Measurements from ENCODE around the gene DEFB131B.
"Not testable (repeated sequence)": the region's sequence is repeated elsewhere in the genome, so short reads cannot be mapped to it uniquely, and the experiment has no call there.

Gene DEFB131B

DNA sequence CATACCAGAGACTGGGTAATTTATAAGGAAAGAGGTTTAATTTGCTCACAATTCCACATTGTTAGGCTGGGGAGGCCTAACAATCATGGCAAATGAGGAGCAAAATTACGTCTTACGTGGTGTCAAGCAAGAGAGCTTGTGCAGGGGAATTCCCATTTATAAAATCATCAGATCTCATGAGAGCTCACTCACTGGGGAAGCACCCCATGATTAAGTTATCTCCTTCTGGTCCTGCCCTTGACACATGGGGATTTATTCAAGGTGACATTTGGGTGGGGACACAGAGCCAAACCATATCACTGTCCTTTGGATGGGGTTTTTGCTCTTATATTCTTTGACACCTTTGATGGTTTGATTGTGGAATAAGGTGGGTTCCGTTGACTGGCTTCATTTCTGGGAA lies 8.3 kb upstream of the DEFB131B start:
- H3K36me3 ChIP-seq (ENCODE audit: insufficient read depth, low read length); H3K27me3 ChIP-seq (ENCODE audit: control insufficient read depth in 1 of 2, insufficient read depth in 2 of 2, low read length in 2 of 2); H3K4me1 ChIP-seq (ENCODE audit: insufficient read depth, low read length); H3K9ac ChIP-seq (ENCODE audit: low read length); H3K4me3 ChIP-seq (ENCODE audit: low read depth in 1 of 2, low read length in 2 of 2); H3K27ac ChIP-seq (ENCODE audit: low read depth, low read length); H3K9me3 ChIP-seq (ENCODE audit: low read length): not testable (repeated sequence)

DNA sequence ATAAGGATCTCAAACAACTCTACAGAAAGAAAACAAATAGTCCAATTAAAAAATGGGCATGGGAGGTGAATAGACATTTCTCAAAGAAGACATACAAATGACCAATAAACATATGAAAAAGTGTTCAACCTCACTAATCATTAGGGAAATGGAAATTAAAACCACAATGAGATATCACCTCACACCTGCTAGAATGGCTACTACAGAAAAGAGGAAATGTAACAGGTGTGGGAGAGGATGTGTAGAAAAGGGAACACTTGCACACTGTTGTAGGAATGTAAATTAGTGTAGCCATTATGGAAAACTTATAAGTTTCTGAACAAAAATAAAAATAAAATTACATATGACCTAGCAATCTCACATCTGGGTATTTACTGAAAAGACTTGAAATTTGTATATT lies 7.6 kb upstream of the DEFB131B start:
- not testable (repeated sequence) for H3K4me3 ChIP-seq (ENCODE audit: low read depth in 1 of 2, low read length in 2 of 2); H3K27me3 ChIP-seq (ENCODE audit: control insufficient read depth in 1 of 2, insufficient read depth in 2 of 2, low read length in 2 of 2); H3K36me3 ChIP-seq (ENCODE audit: insufficient read depth, low read length); H3K4me1 ChIP-seq (ENCODE audit: insufficient read depth, low read length); H3K27ac ChIP-seq (ENCODE audit: low read depth, low read length); H3K9me3 ChIP-seq (ENCODE audit: low read length); H3K9ac ChIP-seq (ENCODE audit: low read length)

DNA sequence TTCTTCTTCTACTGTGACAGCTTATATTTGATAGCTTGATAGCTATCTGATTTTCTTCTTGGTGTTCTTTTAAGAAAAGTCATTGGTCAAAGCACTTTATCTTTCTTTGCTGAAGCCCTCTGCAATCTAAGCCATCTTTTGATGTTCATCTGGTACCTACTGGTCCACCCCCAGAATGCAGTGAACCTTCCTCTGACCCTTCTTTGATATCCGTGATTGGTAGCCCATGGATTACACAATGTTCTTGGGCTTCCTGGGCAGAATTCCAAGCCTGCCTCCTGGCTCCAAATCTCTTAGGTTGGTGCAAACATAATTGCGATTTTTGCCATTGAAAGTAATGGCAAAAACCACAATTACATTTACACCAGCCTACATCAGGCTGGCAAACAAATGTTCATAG lies 2.0 kb upstream of the DEFB131B start:
- not testable (repeated sequence) for H3K36me3 ChIP-seq (ENCODE audit: insufficient read depth, low read length); H3K27ac ChIP-seq (ENCODE audit: low read depth, low read length); H3K9ac ChIP-seq (ENCODE audit: low read length); H3K4me3 ChIP-seq (ENCODE audit: low read depth in 1 of 2, low read length in 2 of 2); H3K9me3 ChIP-seq (ENCODE audit: low read length); H3K4me1 ChIP-seq (ENCODE audit: insufficient read depth, low read length); H3K27me3 ChIP-seq (ENCODE audit: control insufficient read depth in 1 of 2, insufficient read depth in 2 of 2, low read length in 2 of 2)

DNA sequence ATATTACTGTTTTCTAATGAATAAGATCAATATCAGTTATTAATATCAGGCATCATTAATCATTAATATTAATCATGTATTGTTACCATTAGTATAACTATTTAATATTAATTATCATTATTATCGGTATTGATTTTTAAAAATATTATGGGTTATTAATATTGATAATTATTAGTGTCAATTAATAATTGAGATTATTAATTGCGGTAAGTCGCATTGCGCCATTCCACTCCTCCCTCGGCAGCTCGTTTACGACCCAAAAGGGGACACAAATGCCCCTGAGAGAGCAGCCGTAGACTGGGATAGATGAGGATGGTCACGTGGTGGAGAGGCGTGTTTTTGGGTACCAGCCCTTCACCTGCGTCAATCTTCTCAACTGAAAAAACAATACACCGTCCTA lies 7.6 kb downstream of the DEFB131B start:
- not testable (repeated sequence) for H3K36me3 ChIP-seq (ENCODE audit: insufficient read depth, low read length); H3K27ac ChIP-seq (ENCODE audit: low read depth, low read length); H3K9me3 ChIP-seq (ENCODE audit: low read length); H3K27me3 ChIP-seq (ENCODE audit: control insufficient read depth in 1 of 2, insufficient read depth in 2 of 2, low read length in 2 of 2); H3K4me3 ChIP-seq (ENCODE audit: low read depth in 1 of 2, low read length in 2 of 2); H3K9ac ChIP-seq (ENCODE audit: low read length); H3K4me1 ChIP-seq (ENCODE audit: insufficient read depth, low read length)

DNA sequence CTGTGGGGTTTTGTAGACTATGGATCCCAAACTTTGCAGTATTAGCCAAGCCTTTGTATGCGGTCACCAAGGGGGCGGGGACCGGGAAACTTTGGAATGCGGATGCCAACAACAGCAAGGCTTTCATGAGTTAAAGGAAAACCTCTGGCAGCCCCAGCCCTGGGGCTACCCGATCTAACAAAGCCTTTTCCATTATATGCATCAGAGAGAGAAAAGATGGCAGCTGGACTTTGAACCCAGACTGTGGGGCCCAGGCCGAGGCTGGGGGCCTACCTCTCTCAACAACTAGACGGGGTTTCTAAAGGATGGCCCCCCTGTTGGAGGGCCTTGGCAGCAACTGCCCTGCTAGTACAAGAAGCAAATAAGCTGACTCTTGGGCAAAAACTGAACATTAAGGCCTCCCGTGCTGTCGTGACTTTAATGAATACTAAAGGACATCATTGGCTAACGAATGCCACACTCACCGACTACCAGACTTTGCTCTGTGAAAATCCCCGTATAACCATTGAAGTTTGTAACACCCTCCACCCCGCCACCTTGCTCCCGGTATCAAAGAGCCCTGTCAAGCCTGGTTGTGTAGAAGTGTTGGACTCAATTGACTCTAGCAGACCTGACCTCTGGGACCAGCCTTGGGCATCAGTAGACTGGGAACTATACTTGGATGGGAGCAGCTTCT lies 10.2 kb downstream of the DEFB131B start:
- not testable (repeated sequence) for H3K27me3 ChIP-seq (ENCODE audit: control insufficient read depth in 1 of 2, insufficient read depth in 2 of 2, low read length in 2 of 2); H3K9ac ChIP-seq (ENCODE audit: low read length); H3K27ac ChIP-seq (ENCODE audit: low read depth, low read length); H3K36me3 ChIP-seq (ENCODE audit: insufficient read depth, low read length); H3K9me3 ChIP-seq (ENCODE audit: low read length); H3K4me3 ChIP-seq (ENCODE audit: low read depth in 1 of 2, low read length in 2 of 2); H3K4me1 ChIP-seq (ENCODE audit: insufficient read depth, low read length)

DNA sequence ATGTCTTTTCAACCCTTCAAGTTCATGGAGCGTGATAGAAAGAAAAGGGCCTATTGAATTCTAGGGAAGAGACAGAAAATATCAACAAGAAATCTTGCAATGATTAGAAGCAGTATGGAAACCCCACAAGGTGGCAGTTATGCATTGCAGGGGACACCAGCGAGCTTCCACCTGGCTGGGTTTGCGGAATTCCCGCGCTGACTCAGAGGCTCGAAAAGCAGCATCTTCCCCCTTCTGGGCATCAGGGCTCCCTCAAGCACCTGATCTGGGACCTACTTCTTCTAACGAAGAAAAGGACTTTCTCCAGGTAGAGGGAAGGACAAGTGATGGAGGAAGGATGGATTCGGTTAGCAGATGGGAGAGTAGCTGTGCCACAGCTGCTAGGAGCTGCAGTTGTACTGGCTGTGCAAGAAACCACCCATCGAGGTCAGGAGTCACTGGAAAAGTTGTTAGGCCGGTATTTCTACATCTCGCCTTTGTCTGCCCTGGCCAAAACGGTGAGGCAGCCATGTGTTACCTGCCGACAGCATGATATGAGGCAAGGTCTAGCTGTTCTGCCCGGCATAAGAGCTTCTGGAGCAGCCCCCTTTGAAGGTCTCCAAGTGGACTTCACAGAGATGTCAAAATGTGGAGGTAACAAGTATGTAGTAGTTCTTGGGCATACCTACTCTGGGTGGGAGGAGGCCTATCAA lies 11.1 kb downstream of the DEFB131B start:
- H3K9me3 ChIP-seq (ENCODE audit: low read length); H3K36me3 ChIP-seq (ENCODE audit: insufficient read depth, low read length): not testable (repeated sequence)

DNA sequence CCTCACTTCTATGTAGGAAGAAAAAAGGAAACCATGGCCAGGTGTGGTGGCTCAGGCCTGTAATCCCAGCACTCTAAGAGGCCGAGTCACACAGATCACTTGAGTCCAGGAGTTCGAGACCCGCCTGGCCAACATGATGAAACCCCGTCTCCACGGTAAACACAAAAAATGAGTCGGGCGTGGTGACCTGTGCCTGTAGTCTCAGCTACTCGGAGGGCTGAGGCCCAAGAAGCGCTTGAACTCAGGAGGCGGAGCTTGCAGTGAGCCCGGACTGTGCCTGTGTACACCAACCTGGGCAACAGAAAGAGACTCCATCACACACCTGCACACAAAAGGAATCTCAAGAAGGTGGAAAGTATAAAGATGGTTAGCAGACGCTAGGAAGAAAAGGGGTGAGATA lies 17.7 kb downstream of the DEFB131B start:
- Histone ChIP-seq H3K36me3 (ENCODE audit: insufficient read depth, low read length) (no peaks in the 10 kb centered on the region), H3K27ac (ENCODE audit: low read depth, low read length) (no peak overlapping the region), H3K27me3 (ENCODE audit: control insufficient read depth in 1 of 2, insufficient read depth in 2 of 2, low read length in 2 of 2) (no peaks in the 10 kb centered on the region), H3K9ac (ENCODE audit: low read length) (no peak overlapping the region), H3K4me1 (ENCODE audit: insufficient read depth, low read length) (no peaks in the 10 kb centered on the region), H3K4me3 (ENCODE audit: low read depth in 1 of 2, low read length in 2 of 2) (no peak overlapping the region), H3K9me3 (ENCODE audit: low read length) (no peaks in the 10 kb centered on the region)

More for the DNA sequence above, 11.1 kb downstream of the DEFB131B start:
- H3K9ac ChIP-seq (ENCODE audit: low read length); H3K4me3 ChIP-seq (ENCODE audit: low read depth in 1 of 2, low read length in 2 of 2); H3K27ac ChIP-seq (ENCODE audit: low read depth, low read length); H3K27me3 ChIP-seq (ENCODE audit: control insufficient read depth in 1 of 2, insufficient read depth in 2 of 2, low read length in 2 of 2); H3K4me1 ChIP-seq (ENCODE audit: insufficient read depth, low read length): not testable (repeated sequence)

DNA sequence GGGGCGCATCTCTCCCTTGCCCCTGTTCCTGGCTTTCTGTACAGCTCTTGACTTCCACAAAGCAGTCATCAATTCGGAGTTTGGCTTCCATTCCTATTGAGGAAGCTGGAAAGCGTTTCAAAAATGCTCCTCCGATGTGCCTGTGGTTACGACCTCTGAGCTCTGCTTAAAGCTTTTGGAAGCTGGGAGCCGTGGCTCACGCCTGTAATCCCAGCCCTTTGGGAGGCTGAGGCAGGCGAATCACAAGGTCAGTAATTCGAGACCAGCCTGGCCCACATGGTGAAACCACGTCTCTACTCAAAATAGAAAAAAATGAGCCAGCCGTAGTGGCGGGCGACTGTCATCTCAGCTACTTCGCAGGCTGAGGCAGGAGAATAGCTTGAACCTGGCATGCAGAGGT lies 22.9 kb downstream of the DEFB131B start:
- not testable (repeated sequence) for H3K27me3 ChIP-seq (ENCODE audit: control insufficient read depth in 1 of 2, insufficient read depth in 2 of 2, low read length in 2 of 2); H3K4me3 ChIP-seq (ENCODE audit: low read depth in 1 of 2, low read length in 2 of 2); H3K9me3 ChIP-seq (ENCODE audit: low read length); H3K9ac ChIP-seq (ENCODE audit: low read length); H3K4me1 ChIP-seq (ENCODE audit: insufficient read depth, low read length); H3K36me3 ChIP-seq (ENCODE audit: insufficient read depth, low read length); H3K27ac ChIP-seq (ENCODE audit: low read depth, low read length)

DNA sequence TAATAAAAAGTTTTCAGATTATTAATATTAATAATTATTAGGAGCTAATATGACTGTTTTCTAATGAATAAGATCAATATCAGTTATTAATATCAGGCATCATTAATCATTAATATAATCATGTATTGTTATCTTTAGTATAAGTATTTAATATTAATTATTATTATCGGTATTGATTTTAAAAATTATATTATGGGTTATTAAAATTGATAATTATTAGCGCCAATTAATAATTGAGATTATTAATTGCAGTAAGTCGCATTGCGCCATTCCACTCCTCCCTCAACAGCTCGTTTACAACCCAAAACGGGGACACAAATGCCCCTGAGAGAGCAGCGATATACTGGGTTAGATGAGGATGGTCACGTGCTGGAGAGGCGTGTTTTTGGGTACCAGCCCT lies 30.0 kb downstream of the DEFB131B start:
- no peaks in the 10 kb centered on the region for H3K36me3 ChIP-seq (ENCODE audit: insufficient read depth, low read length)
- H3K9me3 ChIP-seq (ENCODE audit: low read length), result no peaks in the 10 kb centered on the region
- H3K27me3 ChIP-seq (ENCODE audit: control insufficient read depth in 1 of 2, insufficient read depth in 2 of 2, low read length in 2 of 2), result no peaks in the 10 kb centered on the region
- H3K9ac ChIP-seq (ENCODE audit: low read length), result no peak overlapping the region
- no peaks in the 10 kb centered on the region for H3K4me1 ChIP-seq (ENCODE audit: insufficient read depth, low read length)
- H3K27ac ChIP-seq (ENCODE audit: low read depth, low read length), result no peak overlapping the region
- no peak overlapping the region for H3K4me3 ChIP-seq (ENCODE audit: low read depth in 1 of 2, low read length in 2 of 2)

DNA sequence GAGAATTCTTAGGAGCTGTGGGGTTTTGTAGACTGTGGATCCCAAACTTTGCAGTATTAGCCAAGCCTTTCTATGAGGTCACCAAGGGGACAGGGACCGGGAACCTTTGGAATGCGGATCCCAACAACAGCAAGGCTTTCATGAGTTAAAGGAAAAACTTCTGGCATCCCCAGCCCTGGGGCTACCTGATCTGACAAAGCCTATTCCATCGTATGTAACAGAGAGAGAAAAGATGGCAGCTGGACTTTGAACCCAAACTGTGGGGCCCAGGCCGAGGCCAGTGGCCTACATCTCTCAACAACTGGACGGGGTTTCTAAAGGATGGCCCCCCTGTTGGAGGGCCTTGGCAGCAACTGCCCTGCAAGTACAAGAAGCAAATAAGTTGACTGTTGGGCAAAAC lies 32.5 kb downstream of the DEFB131B start:
- H3K27ac ChIP-seq (ENCODE audit: low read depth, low read length); H3K4me3 ChIP-seq (ENCODE audit: low read depth in 1 of 2, low read length in 2 of 2); H3K27me3 ChIP-seq (ENCODE audit: control insufficient read depth in 1 of 2, insufficient read depth in 2 of 2, low read length in 2 of 2); H3K9me3 ChIP-seq (ENCODE audit: low read length); H3K4me1 ChIP-seq (ENCODE audit: insufficient read depth, low read length); H3K9ac ChIP-seq (ENCODE audit: low read length): not testable (repeated sequence)
- H3K36me3 ChIP-seq (ENCODE audit: insufficient read depth, low read length), result peaks cover 10% of the 10 kb centered on the region

DNA sequence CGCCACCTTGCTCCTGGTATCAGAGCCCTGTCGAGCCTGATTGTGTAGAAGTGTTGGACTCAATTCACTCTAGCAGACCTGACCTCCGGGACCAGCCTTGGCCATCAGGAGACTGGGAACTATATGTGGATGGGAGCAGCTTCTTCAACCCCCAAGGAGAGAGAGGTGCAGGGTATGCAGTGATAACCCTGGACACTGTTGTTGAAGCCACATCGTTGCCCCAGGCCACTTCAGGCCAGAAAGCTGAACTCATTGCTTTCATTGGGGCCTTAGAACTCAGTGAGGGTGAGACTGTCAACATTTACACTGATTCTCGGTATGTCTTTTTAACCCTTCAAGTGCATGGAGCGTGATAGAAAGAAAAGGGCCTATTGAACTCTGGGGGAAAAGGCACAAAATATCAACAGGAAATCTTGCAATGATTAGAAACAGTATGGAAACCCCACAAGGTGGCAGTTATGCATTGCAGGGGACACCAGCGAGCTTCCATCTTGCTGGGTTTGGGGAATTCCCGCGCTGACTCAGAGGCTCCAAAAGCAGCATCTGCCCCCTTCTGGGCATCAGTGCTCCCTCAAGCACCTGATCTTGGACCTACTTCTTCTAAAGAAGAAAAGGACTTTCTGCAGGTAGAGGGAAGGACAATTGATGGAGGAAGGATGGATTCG lies 33.2 kb downstream of the DEFB131B start:
- H3K36me3 ChIP-seq (ENCODE audit: insufficient read depth, low read length), result peaks cover 16% of the 10 kb centered on the region
- H3K9me3 ChIP-seq (ENCODE audit: low read length); H3K27me3 ChIP-seq (ENCODE audit: control insufficient read depth in 1 of 2, insufficient read depth in 2 of 2, low read length in 2 of 2); H3K27ac ChIP-seq (ENCODE audit: low read depth, low read length); H3K4me1 ChIP-seq (ENCODE audit: insufficient read depth, low read length); H3K9ac ChIP-seq (ENCODE audit: low read length); H3K4me3 ChIP-seq (ENCODE audit: low read depth in 1 of 2, low read length in 2 of 2): not testable (repeated sequence)

DNA sequence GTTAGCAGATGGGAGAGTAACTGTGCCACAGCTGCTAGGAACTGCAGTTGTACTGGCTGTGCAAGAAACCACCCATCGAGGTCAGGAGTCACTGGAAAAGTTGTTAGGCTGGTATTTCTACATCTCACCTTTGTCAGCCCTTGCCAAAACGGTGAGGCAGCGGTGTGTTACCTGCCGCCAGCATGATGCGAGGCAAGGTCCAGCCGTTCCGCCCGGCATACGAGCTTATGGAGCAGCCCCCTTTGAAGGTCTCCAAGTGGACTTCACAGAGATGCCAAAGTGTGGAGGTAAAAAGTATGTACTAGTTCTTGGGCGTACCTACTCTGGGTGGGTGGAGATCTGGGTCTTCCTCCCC lies 33.7 kb downstream of the DEFB131B start:
- peaks cover 16% of the 10 kb centered on the region for H3K36me3 ChIP-seq (ENCODE audit: insufficient read depth, low read length)
- not testable (repeated sequence) for H3K9ac ChIP-seq (ENCODE audit: low read length); H3K27ac ChIP-seq (ENCODE audit: low read depth, low read length); H3K4me3 ChIP-seq (ENCODE audit: low read depth in 1 of 2, low read length in 2 of 2); H3K27me3 ChIP-seq (ENCODE audit: control insufficient read depth in 1 of 2, insufficient read depth in 2 of 2, low read length in 2 of 2); H3K9me3 ChIP-seq (ENCODE audit: low read length); H3K4me1 ChIP-seq (ENCODE audit: insufficient read depth, low read length)
